ENCODE measurements around the gene MXRA7.
A peak's percentile ranks its signal among the peaks of the same experiment; 100 is the strongest.
"Not testable (repeated sequence)": the region's sequence is repeated elsewhere in the genome, so short reads cannot be mapped to it uniquely, and the experiment has no call there.

MXRA7 gene

DNA sequence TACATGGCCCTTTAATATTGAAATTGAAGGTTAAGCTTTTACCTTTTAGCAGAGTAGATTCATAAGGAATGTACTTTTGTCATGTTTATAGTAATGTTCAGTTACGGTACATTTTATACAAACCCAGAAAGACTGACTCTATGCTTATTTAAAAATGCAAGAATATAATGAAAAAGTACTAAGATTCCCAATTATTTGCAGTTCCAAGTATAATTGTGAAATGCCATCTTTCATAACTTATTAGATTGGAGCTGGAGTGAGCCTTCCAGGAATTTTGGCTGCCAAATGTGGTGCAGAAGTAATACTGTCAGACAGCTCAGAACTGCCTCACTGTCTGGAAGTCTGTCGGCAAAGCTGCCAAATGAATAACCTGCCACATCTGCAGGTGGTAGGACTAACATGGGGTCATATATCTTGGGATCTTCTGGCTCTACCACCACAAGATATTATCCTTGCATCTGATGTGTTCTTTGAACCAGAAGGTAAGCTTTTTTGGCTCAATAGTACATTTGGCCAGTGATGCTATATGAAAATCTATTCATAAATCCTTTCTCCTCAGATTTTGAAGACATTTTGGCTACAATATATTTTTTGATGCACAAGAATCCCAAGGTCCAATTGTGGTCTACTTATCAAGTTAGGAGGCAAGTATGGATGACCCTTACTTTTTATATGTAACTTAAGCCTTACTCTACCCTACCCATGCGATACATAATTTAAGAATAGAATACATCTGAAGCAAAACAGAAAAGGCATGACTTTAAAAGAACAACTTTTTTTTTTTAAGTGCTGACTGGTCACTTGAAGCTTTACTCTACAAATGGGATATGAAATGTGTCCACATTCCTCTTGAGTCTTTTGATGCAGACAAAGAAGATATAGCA lies 22.2 kb upstream of the MXRA7 start:
- Histone ChIP-seq H3K27ac (ENCODE audit: low read depth, low read length) (no peak overlapping the region), H3K27me3 (ENCODE audit: control insufficient read depth, insufficient read depth, low read length) (no peaks in the 10 kb centered on the region), H3K36me3 (ENCODE audit: control insufficient read depth, insufficient read depth, low read length) (peaks cover 28% of the 10 kb centered on the region), H3K4me3 (ENCODE audit: low read length) (no peak overlapping the region), H3K9ac (ENCODE audit: low read length) (no peak overlapping the region), H3K4me1 (ENCODE audit: control insufficient read depth, insufficient read depth, low read length) (peaks cover 30% of the 10 kb centered on the region)

DNA sequence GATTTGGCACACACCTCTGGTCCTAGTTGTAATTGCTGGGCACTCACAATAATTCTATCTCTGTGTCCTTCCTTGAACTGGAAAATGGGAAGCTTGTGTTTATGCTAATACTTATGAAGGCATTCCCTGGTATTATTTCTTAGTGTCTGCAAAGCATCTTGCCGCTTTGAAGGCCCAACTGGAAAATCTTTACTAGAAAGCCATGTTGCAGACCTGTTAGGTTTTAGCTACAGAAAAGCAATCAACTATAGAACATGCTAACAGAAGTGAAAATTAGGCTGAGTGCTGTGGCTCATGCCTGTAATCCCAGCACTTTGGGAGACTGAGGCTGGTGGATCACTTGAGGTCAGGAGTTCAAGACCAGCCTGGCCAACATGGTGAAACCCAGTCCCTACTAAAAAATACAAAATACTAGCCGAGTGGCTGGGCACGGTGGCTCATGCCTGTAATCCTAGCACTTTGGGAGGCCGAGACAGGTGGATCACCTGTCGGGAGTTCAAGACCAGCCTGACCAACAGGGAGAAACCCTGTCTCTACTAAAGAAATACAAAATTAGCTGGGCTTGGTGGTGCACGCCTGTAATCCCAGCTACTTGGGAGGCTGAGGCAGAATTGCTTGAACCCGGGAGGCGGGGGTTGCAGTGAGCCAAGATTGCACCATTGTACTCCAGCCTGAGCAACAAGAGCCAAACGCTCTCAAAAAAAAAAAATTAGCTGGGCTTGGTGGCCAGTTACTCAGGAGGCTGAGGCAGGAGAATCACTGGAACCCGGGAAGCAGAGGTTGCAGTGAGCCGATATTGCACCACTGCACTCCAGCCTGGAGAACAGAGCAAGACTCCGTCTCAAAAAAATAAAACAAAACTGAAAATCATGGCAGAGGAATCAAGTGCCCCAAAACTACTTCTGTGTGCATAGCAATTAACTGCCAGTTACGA lies 21.3 kb upstream of the MXRA7 start:
- H3K4me1 ChIP-seq (ENCODE audit: control insufficient read depth, insufficient read depth, low read length): peaks cover 38% of the 10 kb centered on the region
- not testable (repeated sequence) for H3K4me3 ChIP-seq (ENCODE audit: low read length); H3K27me3 ChIP-seq (ENCODE audit: control insufficient read depth, insufficient read depth, low read length); H3K9ac ChIP-seq (ENCODE audit: low read length); H3K27ac ChIP-seq (ENCODE audit: low read depth, low read length)
- peaks cover 28% of the 10 kb centered on the region for H3K36me3 ChIP-seq (ENCODE audit: control insufficient read depth, insufficient read depth, low read length)

GRCh38 chr17:76727745-76728456 lies 17.1 kb upstream of the MXRA7 start:
- H3K27me3 ChIP-seq (ENCODE audit: control insufficient read depth, insufficient read depth, low read length): no peaks in the 10 kb centered on the region

GRCh38 chr17:76726776-76727718 lies 16.3 kb upstream of the MXRA7 start, which contains the start of gene METTL23:
TSS of gene METTL23 (plus strand) at chr17:76726839. CDS start at chr17:76729711, 2,872 bp downstream.
- H3K36me3 ChIP-seq (ENCODE audit: control insufficient read depth, insufficient read depth, low read length): peaks cover 11% of the 10 kb centered on the region
- peak within 1 kb of the TSS; percentile 93 for H3K9ac ChIP-seq (ENCODE audit: low read length)
- H3K27ac ChIP-seq (ENCODE audit: low read depth, low read length): peak within 1 kb of the TSS; percentile 99
- H3K27me3 ChIP-seq (ENCODE audit: control insufficient read depth, insufficient read depth, low read length): no peaks in the 10 kb centered on the region
- peak within 1 kb of the TSS; percentile 96 for H3K4me3 ChIP-seq (ENCODE audit: low read length)
- peaks cover 29% of the 10 kb centered on the region for H3K4me1 ChIP-seq (ENCODE audit: control insufficient read depth, insufficient read depth, low read length)

More at GRCh38 chr17:76727745-76728456, 17.1 kb upstream of the MXRA7 start:
- Histone ChIP-seq H3K4me1 (ENCODE audit: control insufficient read depth, insufficient read depth, low read length) (peaks cover 29% of the 10 kb centered on the region), H3K36me3 (ENCODE audit: control insufficient read depth, insufficient read depth, low read length) (peaks cover 13% of the 10 kb centered on the region), H3K27ac (ENCODE audit: low read depth, low read length) (no peak overlapping the region), H3K9ac (ENCODE audit: low read length) (no peak overlapping the region), H3K4me3 (ENCODE audit: low read length) (peak overlapping the region; percentile 96)

GRCh38 chr17:76726231-76726775 lies 15.5 kb upstream of the MXRA7 start, which contains the start of gene JMJD6:
TSS of gene JMJD6 (minus strand) at chr17:76726606. CDS start at chr17:76726475, 131 bp downstream.
- H3K4me1 ChIP-seq (ENCODE audit: control insufficient read depth, insufficient read depth, low read length): peaks cover 27% of the 10 kb centered on the region
- peak within 1 kb of the TSS; percentile 99 for H3K27ac ChIP-seq (ENCODE audit: low read depth, low read length)
- peak within 1 kb of the TSS; percentile 93 for H3K9ac ChIP-seq (ENCODE audit: low read length)
- H3K4me3 ChIP-seq (ENCODE audit: low read length): peak within 1 kb of the TSS; percentile 96
- no peaks in the 10 kb centered on the region for H3K27me3 ChIP-seq (ENCODE audit: control insufficient read depth, insufficient read depth, low read length)
- H3K36me3 ChIP-seq (ENCODE audit: control insufficient read depth, insufficient read depth, low read length): peaks cover 16% of the 10 kb centered on the region

- no peaks in the 10 kb centered on the region for H3K27me3 ChIP-seq (ENCODE audit: control insufficient read depth, insufficient read depth, low read length)
- peak overlapping the region; percentile 96 for H3K4me3 ChIP-seq (ENCODE audit: low read length)
- H3K27ac ChIP-seq (ENCODE audit: low read depth, low read length): peak overlapping the region; percentile 99
- peaks cover 22% of the 10 kb centered on the region for H3K36me3 ChIP-seq (ENCODE audit: control insufficient read depth, insufficient read depth, low read length)
- H3K4me1 ChIP-seq (ENCODE audit: control insufficient read depth, insufficient read depth, low read length): peaks cover 27% of the 10 kb centered on the region
- peak overlapping the region; percentile 93 for H3K9ac ChIP-seq (ENCODE audit: low read length)
These were observed 14.9 kb upstream of the MXRA7 start for GRCh38 chr17:76725580-76726230.

- no peak overlapping the region for H3K9ac ChIP-seq (ENCODE audit: low read length)
- H3K27ac ChIP-seq (ENCODE audit: low read depth, low read length): peak overlapping the region; percentile 36
- no peaks in the 10 kb centered on the region for H3K27me3 ChIP-seq (ENCODE audit: control insufficient read depth, insufficient read depth, low read length)
- peaks cover 33% of the 10 kb centered on the region for H3K36me3 ChIP-seq (ENCODE audit: control insufficient read depth, insufficient read depth, low read length)
- H3K4me1 ChIP-seq (ENCODE audit: control insufficient read depth, insufficient read depth, low read length): peaks cover 27% of the 10 kb centered on the region
- H3K4me3 ChIP-seq (ENCODE audit: low read length): no peak overlapping the region
These were observed 13.0 kb upstream of the MXRA7 start for GRCh38 chr17:76723812-76724211.

DNA sequence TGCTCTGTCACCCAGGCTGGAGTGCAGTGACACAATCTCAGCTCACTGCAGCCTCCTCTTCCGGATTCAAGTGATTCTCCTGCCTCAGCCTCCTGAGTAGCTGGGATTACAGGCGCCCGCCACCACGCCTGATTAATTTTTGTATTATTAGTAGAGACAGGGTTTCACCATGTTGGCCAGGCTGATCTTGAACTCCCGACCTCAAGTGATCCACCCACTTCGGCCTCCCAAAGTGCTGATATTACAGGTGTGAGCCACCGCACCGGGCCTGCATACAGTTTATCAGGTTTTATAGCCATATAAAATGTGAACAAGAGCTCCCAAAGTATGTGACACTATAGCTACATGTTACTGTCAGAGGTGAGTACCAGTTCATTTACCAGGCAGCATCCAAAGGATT lies 12.2 kb upstream of the MXRA7 start:
- not testable (repeated sequence) for H3K4me3 ChIP-seq (ENCODE audit: low read length)

DNA sequence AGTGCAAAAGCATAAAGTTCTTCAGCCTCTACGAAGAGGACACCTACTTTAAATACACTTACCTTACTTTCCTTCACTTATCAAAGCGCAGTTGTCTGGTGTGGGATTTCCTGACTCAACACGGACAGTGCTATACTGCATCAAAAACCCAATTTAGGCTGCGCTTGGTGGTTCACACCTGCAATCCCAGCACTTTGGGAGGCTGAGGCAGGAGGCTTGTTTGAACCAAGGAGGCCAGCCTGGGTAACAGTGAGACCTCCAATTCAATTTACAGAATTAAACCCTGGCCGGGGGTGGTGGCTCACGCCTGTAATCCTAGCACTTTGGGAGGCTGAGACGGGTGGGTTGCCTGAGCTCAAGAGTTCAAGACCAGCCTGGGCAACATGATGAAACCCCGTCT lies 11.5 kb upstream of the MXRA7 start:
- H3K27me3 ChIP-seq (ENCODE audit: control insufficient read depth, insufficient read depth, low read length): no peaks in the 10 kb centered on the region
- H3K27ac ChIP-seq (ENCODE audit: low read depth, low read length): no peak overlapping the region
- H3K4me1 ChIP-seq (ENCODE audit: control insufficient read depth, insufficient read depth, low read length): peaks cover 18% of the 10 kb centered on the region
- H3K4me3 ChIP-seq (ENCODE audit: low read length): no peak overlapping the region
- H3K9ac ChIP-seq (ENCODE audit: low read length): no peak overlapping the region
- peaks cover 41% of the 10 kb centered on the region for H3K36me3 ChIP-seq (ENCODE audit: control insufficient read depth, insufficient read depth, low read length)

More for the DNA sequence above, 12.2 kb upstream of the MXRA7 start:
- not testable (repeated sequence) for H3K27ac ChIP-seq (ENCODE audit: low read depth, low read length); H3K9ac ChIP-seq (ENCODE audit: low read length); H3K27me3 ChIP-seq (ENCODE audit: control insufficient read depth, insufficient read depth, low read length)
- Histone ChIP-seq H3K4me1 (ENCODE audit: control insufficient read depth, insufficient read depth, low read length) (peaks cover 25% of the 10 kb centered on the region), H3K36me3 (ENCODE audit: control insufficient read depth, insufficient read depth, low read length) (peaks cover 41% of the 10 kb centered on the region)

- Histone ChIP-seq H3K27me3 (ENCODE audit: control insufficient read depth, insufficient read depth, low read length) (no peaks in the 10 kb centered on the region), H3K36me3 (ENCODE audit: control insufficient read depth, insufficient read depth, low read length) (peaks cover 41% of the 10 kb centered on the region), H3K27ac (ENCODE audit: low read depth, low read length) (no peak overlapping the region), H3K9ac (ENCODE audit: low read length) (no peak overlapping the region), H3K4me1 (ENCODE audit: control insufficient read depth, insufficient read depth, low read length) (peaks cover 16% of the 10 kb centered on the region), H3K4me3 (ENCODE audit: low read length) (no peak overlapping the region)
These were observed 10.7 kb upstream of the MXRA7 start for GRCh38 chr17:76721463-76721862.
